HG03025 (cell line): ENCODE measurements around the gene GP1BA.

ENCODE experiments used
- ATAC-seq: cut with Tn5 transposase; IDR thresholded peaks from one replicate; pipeline ENCODE4 v1.9.1; 2021; ENCODE audit warnings: mild to moderate bottlenecking, moderate library complexity; ENCODE audit not compliant: unreplicated experiment, low FRiP score

GP1BA gene

DNA sequence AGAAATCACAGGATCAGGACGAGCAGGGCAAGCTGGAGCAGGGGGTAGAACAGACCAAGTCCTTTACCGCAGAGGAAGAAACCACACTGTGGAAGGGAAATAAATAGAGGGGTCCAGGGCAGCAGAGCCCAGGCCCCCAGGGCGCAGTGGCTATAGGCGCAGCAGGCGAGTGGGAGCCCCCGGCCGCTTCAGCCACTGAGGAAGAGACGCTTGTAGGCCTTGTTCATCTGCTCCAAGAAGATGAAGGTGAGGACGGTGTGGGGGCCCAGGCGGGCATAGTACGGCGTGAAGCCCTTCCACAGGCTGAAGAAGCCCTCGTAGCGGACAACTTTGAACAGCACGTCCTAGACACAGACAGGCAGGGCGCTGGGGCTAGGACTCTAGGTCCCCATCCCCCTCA is 5.5 kb downstream of the GP1BA start:
- no peak for ATAC-seq

- no peak for ATAC-seq
Measured at GRCh38 chr17:4938069-4938491, 6.0 kb downstream of the GP1BA start.

DNA sequence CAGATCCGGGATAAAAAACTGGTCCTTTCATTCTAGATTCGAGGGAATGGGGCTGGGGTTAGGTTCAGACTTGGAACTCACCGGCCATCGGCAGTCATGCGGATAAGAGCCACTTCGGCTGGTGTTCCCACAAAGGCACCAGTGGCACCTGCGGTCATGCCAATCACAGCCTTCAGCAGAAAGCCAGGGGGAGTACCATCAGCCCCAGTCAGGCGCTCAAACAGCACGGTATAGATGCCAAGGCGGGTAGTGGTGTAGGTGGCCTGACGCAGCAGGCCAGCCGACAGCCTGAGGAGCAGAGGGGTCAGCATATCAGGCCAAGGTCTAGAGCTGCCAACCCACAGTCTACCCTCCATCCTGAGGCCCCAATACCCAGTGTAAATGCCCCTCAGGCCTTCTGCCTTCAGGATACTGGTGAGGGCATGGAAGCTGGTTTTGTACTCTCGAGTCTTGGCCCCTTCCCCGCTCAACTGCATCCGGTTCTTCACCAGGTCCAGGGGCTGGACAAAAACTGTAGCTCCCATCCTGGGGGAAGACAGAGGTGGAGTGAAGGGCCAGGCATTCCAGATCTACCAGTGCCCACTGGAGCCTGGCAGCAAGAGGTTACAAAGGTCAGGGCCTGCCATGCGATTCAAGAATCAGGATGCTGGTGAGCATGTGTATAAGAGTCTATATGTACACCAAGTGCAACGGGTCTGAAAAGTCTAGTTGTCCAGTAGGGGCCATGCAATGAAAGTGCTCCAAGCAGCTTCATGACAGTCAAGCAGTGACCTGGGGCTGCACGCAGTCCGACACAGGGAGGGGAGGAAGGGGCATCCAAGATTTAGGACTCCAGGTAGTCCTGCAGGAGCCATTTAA is 6.8 kb downstream of the GP1BA start:
- ATAC-seq = no peak

- peak; percentile 7 for ATAC-seq
Measured at GRCh38 chr17:4939546-4939795, 7.4 kb downstream of the GP1BA start.

DNA sequence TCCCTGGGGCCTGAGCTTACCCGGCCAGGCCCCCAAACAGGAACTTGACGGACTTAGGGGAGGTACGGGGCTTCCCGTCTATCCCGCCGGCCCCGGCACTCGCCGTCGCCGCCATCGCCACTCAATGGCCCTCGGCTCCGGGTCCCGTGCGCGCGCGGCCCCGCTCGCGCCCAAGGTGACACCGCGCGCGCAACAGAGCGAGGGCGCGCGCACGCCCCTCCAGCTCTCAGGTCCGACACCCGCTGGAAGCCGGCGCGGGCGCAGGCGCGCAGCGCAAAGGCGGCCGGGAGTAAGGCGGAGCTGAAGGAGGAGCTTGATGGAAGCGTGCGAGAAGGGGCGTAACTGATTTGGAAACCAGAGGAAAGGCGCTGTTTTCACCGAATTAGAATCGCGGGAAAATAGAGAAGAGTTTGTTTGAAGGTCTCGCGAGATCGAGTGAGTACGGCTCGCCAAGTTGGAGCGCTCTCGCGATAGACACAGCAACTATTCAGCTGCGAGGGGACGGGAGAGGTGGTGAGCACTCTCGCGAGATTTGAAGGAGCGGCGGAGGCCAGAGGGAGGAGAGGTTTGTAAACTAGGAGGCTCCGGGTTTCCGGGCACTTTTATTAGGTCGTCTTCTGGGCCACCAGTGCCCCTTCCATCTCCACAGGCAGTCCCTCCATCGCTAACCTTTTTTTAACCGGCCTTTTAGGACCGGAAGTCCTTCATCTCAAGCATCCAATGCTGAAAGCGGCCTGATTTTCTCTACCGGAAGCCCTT is 7.9 kb downstream of the GP1BA start, which contains the start of the genes RNF167 and SLC25A11:
TSS of gene RNF167 (plus strand) at position 473 of the 759 bp plus-strand sequence. CDS start 642 bp downstream, outside the sequence.
TSS of gene SLC25A11 (minus strand) at position 251 of the 759 bp plus-strand sequence. CDS start at position 115, 136 bp downstream.
- ATAC-seq = peak; percentile 71

DNA sequence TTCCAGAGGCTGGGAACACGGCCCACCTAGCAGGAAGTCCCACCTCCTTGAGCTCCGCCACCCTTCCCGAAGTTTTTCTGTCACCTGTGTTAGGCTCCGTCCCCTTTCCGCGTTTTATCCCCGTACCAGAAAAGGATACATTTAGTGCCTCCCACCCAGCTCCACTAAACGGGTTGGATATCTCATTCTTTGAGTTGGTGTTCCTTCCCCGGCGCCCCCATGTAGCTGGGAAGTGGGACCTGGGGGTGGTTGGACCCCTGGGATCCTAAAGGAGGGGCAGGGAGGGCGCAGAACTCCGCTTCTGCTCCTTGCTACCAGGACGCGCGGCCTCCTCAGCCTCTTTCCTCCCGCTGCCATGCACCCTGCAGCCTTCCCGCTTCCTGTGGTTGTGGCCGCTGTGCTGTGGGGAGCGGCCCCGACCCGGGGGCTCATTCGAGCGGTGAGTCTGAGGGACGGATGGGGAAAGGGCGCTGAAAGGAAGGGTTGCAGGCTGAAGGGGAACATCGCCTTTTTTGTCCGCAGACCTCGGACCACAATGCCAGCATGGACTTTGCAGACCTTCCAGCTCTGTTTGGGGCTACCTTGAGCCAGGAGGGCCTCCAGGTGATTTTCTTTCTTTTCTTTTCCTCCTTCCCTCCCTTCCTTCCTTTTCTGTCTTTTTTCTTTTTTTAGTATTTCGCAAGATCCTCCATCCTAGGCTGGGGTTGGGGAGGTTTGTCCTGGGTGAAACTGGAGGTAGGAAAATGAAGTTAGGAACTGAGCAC is 8.7 kb downstream of the GP1BA start:
- no peak for ATAC-seq

- ATAC-seq = no peak
Measured at GRCh38 chr17:4941319-4941610, 9.2 kb downstream of the GP1BA start.

DNA sequence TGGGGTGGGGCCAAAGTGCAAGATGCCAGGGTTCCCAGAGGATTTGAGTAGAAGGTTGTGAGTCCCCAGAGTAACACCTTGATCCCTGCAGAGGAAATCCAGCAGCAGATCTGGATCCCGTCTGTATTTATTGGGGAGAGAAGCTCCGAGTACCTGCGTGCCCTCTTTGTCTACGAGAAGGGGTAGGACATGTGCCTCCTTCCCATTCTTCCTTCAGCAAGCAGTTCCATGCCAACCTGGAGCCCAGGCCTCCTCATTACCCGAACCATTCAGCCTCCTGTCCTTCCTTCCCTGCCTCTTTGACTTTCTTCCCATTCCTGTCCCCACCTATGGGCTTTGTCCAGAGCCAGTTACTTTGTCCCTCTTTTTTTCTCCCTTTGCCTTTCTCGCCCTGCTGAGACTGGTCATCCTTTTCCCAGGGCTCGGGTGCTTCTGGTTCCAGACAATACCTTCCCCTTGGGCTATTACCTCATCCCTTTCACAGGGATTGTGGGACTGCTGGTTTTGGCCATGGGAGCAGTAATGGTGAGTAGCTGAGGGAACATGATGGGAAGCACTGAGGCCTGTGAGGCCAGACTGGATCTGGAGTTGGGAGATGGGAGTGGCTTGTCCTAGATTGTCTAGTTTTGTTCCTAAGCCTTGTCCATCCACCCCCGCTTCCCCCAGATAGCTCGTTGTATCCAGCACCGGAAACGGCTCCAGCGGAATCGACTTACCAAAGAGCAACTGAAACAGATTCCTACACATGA is 10.9 kb downstream of the GP1BA start:
- no peak for ATAC-seq

DNA sequence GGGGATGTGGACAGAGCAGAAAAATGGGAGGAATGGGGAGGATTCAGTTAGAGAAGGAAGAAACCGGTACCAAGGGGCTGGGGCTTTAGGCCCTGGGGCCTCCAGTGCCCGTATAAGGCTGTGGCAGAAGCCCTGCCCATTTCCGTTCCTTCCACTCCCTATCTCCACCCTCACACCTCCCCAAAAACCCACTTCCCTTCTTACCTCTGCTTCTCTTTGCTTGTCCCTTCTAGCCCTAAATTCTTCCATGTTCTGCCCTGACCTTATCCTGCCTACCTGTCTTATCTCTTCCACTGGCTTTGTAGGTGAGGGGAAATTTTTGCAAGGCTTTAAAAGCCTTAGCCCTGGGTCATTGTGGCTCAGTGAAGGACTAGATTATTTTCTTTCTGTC is 12.1 kb downstream of the GP1BA start:
- ATAC-seq = no peak

DNA sequence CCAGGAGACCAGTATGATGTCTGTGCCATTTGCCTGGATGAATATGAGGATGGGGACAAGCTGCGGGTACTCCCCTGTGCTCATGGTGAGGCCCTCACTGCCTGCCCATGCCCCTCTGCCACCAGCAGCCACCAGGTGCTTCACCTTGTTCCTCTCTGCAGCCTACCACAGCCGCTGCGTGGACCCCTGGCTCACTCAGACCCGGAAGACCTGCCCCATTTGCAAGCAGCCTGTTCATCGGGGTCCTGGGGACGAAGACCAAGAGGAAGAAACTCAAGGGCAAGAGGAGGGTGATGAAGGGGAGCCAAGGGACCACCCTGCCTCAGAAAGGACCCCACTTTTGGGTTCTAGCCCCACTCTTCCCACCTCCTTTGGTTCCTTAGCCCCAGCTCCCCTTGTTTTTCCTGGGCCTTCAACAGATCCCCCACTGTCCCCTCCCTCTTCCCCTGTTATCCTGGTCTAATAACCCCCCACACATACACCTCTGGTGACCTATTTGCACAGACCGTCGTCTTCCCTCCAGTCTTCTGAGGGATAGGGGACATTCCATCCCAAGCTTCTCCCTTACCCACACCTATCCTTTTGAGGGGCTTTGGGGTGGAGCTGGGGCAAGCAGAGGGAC is 12.6 kb downstream of the GP1BA start:
- ATAC-seq = no peak

GRCh38 chr17:4945176-4945943 is 13.3 kb downstream of the GP1BA start:
- ATAC-seq = no peak

- ATAC-seq = no peak
Measured at GRCh38 chr17:4945944-4946280, 13.8 kb downstream of the GP1BA start.

- no peak for ATAC-seq
Measured at GRCh38 chr17:4946312-4946976, 14.4 kb downstream of the GP1BA start.

- ATAC-seq = no peak
Measured at GRCh38 chr17:4947010-4947410, 14.9 kb downstream of the GP1BA start.

DNA sequence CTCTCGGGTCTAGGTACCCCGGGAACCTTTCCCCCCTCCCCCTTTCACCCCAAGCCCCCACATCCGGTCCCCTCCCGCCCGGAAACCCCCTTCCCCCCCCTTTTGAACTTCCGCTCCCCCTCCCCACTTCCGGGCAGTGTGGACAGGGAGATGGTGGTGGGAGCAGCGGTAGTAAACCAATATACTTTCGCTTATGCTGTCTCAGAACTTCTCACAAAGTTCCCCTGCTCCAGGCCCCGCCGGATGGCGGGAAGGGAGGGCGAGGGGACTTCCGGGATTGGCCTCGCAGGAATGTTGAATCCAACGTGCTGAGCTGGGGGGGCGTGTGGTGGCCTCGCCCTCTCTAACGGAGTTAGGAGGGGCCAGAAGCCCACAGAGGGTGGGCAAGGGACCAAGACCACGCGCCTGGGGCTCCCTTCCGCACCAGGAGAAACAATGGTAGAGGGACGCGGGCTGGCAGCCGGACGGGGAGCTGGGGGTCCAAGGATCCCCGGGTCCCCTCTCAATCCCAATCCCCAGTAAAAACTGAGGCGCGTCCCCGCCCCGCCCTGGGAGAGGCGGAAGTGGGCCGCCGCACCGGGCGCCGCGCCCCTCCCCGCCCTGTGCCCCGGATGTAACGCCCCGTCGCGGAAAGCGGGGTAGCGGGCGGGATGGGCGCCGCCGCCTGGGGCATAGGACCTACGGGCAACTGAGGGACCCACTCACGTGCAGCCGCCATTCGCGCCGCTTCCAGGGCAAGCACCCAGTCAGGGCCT is 15.5 kb downstream of the GP1BA start:
- ATAC-seq = peak; percentile 19

DNA sequence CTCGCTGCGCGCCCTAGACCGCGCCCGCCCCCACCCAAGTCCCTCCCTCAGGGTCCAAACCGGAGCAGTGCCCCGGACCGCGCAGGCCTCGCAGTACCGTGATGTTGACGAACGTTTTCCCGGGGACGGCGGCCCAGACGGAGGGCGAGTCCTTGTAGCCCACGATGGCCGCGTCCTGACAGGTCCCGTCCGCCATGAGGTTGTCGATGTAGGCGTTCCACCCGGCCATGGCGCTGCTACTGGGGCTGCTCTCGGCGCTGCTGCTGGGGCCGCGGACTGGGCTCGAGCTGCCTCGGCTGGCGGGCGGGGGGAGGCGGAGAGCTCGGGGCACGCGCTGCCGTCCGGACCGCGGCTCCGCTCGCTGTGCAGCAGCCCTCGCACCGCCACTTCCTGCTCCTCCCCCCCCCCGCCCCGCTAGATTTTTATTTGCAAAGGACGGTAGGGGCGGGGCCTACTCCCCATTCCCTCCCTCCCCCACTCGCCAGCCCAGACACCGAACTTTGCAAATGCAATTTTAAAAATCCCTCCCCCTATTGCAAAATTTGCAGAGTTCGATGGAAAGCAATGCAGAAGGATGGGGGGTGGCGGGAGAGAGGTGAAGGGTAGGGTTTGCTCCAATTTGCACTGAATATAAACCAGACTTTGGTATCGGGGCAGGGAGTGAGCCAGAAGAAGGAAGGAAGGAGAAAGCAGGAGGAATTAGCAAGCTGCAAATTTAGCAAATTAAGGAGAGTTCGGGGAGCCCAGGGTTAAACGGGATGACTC is 16.3 kb downstream of the GP1BA start, which contains the start of gene PFN1:
TSS of gene PFN1 (minus strand) at position 365 of the 765 bp plus-strand sequence. CDS start at position 229, 136 bp downstream.
- ATAC-seq = peak; percentile 22

DNA sequence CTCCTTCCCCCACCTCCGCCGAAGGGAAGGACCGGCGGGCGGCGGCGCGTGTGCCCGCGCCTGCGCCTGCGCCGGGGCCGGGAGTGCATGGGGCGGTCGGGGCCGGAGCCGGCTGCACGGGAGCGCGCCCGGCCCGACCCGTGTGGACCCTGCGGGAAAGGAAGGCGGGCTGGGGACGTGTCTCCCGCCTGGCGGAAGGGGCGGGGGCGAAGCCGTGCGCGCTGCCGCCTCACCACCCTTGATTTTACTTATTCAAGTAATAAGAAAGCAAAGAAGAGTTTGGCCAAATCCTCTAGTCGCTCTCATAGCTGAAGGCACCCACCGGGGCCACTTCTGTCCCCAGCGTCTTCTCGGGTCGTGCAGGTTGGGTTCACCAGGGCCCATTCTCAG is 16.8 kb downstream of the GP1BA start:
- peak; percentile 29 for ATAC-seq
